ENCODE data around the gene TMEM123.

- TF ChIP-seq POU6F1 (CRISPR knock-in tag; IDR thresholded peaks at IDR 0.05; ENCODE audit: borderline replicate concordance, low read depth) (no peak), ZFP30 (CRISPR knock-in tag; IDR thresholded peaks at IDR 0.05) (no peak), PATZ1 (CRISPR knock-in tag; IDR thresholded peaks at IDR 0.05; ENCODE audit: borderline replicate concordance) (no peak), ZNF565 (CRISPR knock-in tag; conservative IDR thresholded peaks at IDR 0.05; ENCODE audit: low read depth) (no peak), SNAI2 (CRISPR knock-in tag; IDR thresholded peaks at IDR 0.05) (no peak), CREB5 (CRISPR knock-in tag; IDR thresholded peaks at IDR 0.05; ENCODE audit: low read depth) (no peak), TCF4 (CRISPR knock-in tag; IDR thresholded peaks at IDR 0.05; ENCODE audit: borderline replicate concordance) (no peak), ISL1 (CRISPR knock-in tag; IDR thresholded peaks at IDR 0.05) (no peak), ZNF70 (CRISPR knock-in tag; IDR thresholded peaks at IDR 0.05) (no peak), PPARA (CRISPR knock-in tag; IDR thresholded peaks at IDR 0.05; ENCODE audit: borderline replicate concordance) (no peak), OSR1 (CRISPR knock-in tag; IDR thresholded peaks at IDR 0.05) (no peak)
These were observed 13.1 kb upstream of the TMEM123 start for GRCh38 chr11:102465696-102466095.
